Astrocyte (in vitro differentiated cells and primary cell): ENCODE results near the gene MDH1B.

Experiments used
- EZH2 ChIP-seq: IDR thresholded peaks from 2 replicates; pipeline ENCODE4 v1.6.1; 2012; ENCODE audit warnings: mild to moderate bottlenecking, low read length, inconsistent platforms; ENCODE audit not compliant: insufficient read depth
- TF ChIP-seq, protein P1 (sequence below): IDR thresholded peaks from 2 replicates; pipeline ENCODE4 v1.5.1; 2011; ENCODE audit warnings: low read depth, mild to moderate bottlenecking, inconsistent platforms, low read length, moderate library complexity; ENCODE audit not compliant: insufficient read depth

DNA sequence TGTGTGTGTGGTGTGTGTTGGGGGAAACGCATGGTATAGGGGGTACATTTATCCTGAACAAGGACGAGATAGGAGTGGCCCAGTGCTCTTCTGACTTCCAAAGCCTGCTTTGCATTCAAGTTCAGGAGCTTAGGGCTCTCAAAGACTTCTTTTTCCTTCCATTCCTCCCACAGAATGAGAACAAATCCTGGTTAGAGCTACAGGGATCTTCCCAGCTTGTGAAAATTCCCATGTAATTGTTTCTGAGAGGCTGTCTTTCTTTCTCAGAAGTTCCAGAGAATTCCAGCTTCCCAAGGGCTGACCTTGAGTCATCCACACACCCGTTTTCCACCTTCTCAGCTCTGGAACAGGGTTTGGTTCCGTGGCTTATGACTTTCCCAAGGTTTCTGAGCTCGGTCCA is 39.2 kb upstream of the MDH1B start:
- TF ChIP-seq, protein P1, sequence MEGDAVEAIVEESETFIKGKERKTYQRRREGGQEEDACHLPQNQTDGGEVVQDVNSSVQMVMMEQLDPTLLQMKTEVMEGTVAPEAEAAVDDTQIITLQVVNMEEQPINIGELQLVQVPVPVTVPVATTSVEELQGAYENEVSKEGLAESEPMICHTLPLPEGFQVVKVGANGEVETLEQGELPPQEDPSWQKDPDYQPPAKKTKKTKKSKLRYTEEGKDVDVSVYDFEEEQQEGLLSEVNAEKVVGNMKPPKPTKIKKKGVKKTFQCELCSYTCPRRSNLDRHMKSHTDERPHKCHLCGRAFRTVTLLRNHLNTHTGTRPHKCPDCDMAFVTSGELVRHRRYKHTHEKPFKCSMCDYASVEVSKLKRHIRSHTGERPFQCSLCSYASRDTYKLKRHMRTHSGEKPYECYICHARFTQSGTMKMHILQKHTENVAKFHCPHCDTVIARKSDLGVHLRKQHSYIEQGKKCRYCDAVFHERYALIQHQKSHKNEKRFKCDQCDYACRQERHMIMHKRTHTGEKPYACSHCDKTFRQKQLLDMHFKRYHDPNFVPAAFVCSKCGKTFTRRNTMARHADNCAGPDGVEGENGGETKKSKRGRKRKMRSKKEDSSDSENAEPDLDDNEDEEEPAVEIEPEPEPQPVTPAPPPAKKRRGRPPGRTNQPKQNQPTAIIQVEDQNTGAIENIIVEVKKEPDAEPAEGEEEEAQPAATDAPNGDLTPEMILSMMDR: no peak
- no peak for TF ChIP-seq EZH2
